Neural crest cell (in vitro differentiated cells): ENCODE measurements around the gene BNIP3. TPM values are rescaled to one million over a fixed set of nuclear protein-coding genes. Genes with fewer than 3 reads are reported as not detected.

Source experiments
- DNase-seq: peaks from one replicate; pipeline ENCODE4 v3.0.0; 2021; ENCODE audit warnings: low read depth, mixed read lengths, low spot score
- H3K27ac Mint-ChIP-seq: one replicate; pipeline ENCODE4 v1.8.0; 2021; ENCODE audit warnings: mild to moderate bottlenecking, mixed read lengths; ENCODE audit not compliant: unreplicated experiment
- H3K27me3 Mint-ChIP-seq: 2 replicates; pipeline ENCODE4 v1.8.0; 2021; ENCODE audit warnings: low read depth, mild to moderate bottlenecking, mixed read lengths
- H3K36me3 Mint-ChIP-seq: 2 replicates; pipeline ENCODE4 v1.8.0; 2021; ENCODE audit warnings: low read depth, mild to moderate bottlenecking, mixed read lengths
- H3K4me1 Mint-ChIP-seq: 2 replicates; pipeline ENCODE4 v1.8.0; 2021; ENCODE audit warnings: mixed read lengths
- H3K4me3 Mint-ChIP-seq: one replicate; pipeline ENCODE4 v1.8.0; 2021; ENCODE audit warnings: mild to moderate bottlenecking, mixed read lengths
- H3K9me3 Mint-ChIP-seq: 2 replicates; pipeline ENCODE4 v1.8.0; 2021; ENCODE audit warnings: mixed read lengths
- CTCF ChIP-seq: fragments of 200-600 bp; sonication (generic); conservative IDR thresholded peaks from 2 replicates; pipeline ENCODE4 v1.5.0; 2021; ENCODE audit warnings: antibody characterized with exemption, mild to moderate bottlenecking
- total RNA-seq: library from RNA; stranded (reverse); gene quantifications from 2 replicates; pipeline ENCODE4 v1.2.1, GENCODE V29; 2021

Gene BNIP3
- total RNA-seq, 1 donor from 2014 or later, result 26.1 TPM

DNA sequence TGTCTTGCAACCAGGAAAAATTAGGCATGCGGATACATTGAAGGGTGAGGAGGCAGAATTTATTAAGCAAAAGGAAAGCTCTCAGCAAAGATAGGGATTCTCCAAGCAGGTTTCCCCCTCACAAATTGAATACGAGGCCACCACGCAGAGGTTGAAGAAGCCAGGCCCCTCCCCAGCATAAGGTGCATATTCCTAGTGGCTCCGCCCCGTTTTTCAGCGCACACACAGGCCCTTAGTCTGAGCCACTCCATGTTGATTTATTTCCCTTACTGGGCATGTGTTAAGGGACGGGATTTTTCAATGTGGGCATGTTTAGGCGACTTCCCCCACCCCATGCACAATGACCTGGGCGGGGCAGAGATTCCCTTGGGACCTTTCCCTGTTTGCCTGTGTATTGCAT, 56.0 kb downstream of the BNIP3 start:
- Mint-ChIP-seq H3K4me3 (no peak overlapping the region), H3K4me1 (peaks cover 57% of the 10 kb centered on the region), H3K27ac (no peak overlapping the region), H3K36me3 (peaks cover 16% of the 10 kb centered on the region), H3K27me3 (no peaks in the 10 kb centered on the region), H3K9me3 (no peaks in the 10 kb centered on the region)
- no peak for DNase-seq
- no peak for TF ChIP-seq CTCF

DNA sequence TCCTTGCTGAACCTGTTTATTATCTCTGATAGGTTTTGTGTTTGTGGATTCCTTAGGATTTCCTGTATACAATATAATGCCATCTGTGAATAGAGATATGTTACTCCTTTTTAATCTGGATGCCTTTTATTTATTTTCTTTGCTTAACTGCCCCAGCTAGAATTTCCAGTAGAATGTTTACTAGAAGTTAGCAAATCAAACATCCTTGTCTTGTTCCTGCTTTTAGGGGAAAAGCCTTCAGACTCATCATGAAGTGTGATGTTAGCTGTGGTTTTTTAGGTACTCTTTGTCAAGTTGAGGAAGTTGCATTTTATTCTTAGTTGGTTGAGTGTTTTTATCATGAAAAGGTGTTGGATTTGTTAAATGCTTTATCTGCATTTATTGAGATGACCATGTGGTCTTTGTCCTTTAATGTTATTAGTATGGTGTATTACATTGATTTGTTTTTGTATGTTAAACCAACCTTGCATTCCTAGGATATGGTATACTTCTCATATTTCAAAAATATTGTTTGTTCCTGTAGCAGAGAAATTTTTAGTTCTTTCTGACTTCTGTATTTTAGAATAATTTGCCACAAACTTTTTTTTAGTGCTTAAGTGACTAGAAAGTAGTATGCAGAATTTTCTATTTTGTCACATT, 56.6 kb downstream of the BNIP3 start:
- H3K9me3 Mint-ChIP-seq, result no peaks in the 10 kb centered on the region
- H3K36me3 Mint-ChIP-seq, result peaks cover 16% of the 10 kb centered on the region
- H3K27me3 Mint-ChIP-seq, result no peaks in the 10 kb centered on the region
- DNase-seq, result no peak
- H3K4me3 Mint-ChIP-seq, result no peak overlapping the region
- no peak for TF ChIP-seq CTCF
- peaks cover 56% of the 10 kb centered on the region for H3K4me1 Mint-ChIP-seq
- no peak overlapping the region for H3K27ac Mint-ChIP-seq

DNA sequence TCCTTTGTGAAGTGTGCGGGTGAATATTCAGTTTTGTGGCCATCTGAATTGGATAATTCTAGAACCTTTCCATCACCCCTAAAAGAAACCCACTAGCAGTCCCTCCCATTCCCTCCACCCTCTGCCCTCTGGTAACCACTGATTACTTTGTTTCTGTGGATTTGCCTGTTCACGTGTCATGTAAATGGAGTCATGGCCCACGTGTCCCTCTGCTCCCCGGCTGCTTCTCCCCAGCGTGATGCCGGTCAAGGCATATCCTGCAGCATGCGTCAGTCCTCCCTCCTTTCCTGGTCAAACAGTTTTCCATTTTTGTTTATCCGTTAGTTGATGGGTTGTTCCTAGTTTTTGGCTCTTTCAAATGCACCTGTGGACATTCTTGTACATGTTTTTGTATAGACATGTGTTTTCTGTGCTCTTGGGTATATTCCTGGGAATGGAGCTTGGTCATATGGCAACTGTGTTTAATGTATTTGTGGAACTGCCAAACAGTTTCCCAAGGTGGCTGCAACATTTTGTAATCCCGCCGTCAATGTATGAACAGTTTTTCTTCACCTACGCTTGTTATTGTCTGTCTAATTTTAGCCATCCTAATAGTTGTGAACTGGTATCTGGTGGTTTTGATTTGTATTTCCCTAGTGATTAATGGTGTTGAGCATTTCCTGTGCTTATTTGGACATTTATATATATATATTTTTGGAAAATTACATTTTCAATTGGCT, 58.5 kb downstream of the BNIP3 start:
- no peaks in the 10 kb centered on the region for H3K27me3 Mint-ChIP-seq
- H3K36me3 Mint-ChIP-seq, result peaks cover 18% of the 10 kb centered on the region
- no peaks in the 10 kb centered on the region for H3K9me3 Mint-ChIP-seq
- peaks cover 39% of the 10 kb centered on the region for H3K4me1 Mint-ChIP-seq
- DNase-seq, result no peak
- TF ChIP-seq CTCF, result no peak
- no peak overlapping the region for H3K4me3 Mint-ChIP-seq
- H3K27ac Mint-ChIP-seq, result no peak overlapping the region

- Mint-ChIP-seq H3K36me3 (peaks cover 13% of the 10 kb centered on the region), H3K4me3 (no peak overlapping the region), H3K27ac (peak overlapping the region; percentile 45), H3K4me1 (peaks cover 25% of the 10 kb centered on the region), H3K9me3 (no peaks in the 10 kb centered on the region), H3K27me3 (no peaks in the 10 kb centered on the region)
- no peak for DNase-seq
- TF ChIP-seq CTCF, result no peak
Observed at GRCh38 chr10:131921184-131921583, 60.5 kb downstream of the BNIP3 start.

DNA sequence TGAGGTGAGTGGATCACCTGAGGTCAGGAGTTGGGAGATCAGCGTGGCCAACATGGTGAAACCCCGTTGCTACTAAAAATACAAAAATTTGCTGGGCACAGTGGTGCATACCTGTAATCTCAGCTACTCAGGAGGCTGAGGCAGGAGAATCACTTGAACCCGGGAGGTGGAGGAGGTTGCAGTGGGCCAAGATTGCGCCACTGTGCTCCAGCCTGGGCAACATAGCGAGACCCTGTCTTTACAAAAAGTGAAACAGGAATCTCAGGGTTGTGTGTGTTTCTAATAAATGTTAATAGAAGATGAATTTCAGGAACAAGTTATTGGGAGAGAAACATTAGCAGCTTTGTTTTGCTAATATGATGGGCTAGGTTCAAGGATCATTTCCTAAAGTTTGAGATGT, 61.0 kb downstream of the BNIP3 start:
- peak overlapping the region; percentile 45 for H3K27ac Mint-ChIP-seq
- H3K27me3 Mint-ChIP-seq, result no peaks in the 10 kb centered on the region
- H3K36me3 Mint-ChIP-seq, result peaks cover 13% of the 10 kb centered on the region
- DNase-seq, result no peak
- TF ChIP-seq CTCF, result no peak
- H3K4me3 Mint-ChIP-seq, result no peak overlapping the region
- peaks cover 25% of the 10 kb centered on the region for H3K4me1 Mint-ChIP-seq
- H3K9me3 Mint-ChIP-seq, result no peaks in the 10 kb centered on the region
